ENCODE results near the gene B3GNT8.

The B3GNT8 gene

DNA sequence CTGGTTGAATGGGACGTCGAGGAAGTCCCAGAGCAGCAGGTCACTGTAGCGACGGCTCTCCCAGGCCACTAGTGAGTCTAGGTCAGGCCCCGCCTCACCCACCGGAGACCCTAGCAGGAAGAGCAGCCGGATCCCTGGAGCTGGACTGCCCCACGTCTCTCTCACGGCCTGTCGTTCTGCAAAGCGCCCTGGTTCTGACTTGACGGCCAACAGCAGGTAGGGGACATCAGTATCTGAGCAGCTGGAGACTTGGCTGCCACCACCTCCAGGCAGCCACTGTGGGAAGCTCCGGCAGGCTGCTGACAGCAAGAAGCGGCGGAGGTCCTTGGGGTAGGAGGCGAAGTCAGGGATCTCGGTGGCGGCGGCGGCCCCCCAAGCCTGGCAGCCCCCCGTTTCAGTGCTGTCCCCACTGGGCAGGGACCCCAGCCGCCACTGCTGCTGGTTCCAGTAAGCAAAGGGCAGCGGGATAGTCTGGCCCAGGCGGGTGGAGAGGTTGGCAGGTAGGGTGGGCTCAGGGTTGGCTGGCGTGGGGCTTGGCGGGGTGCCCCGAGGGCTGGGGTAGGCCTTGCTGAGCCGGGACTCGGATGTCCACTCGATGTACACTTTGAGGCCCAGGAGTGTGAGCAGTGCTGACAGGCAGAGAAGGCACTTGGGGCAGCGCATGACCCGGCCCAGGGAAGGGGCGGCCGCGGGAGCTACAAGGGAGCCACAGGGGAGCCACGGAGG lies 895 bp downstream of the B3GNT8 start:
- Mint-ChIP-seq H3K9me3 (no peaks in the 10 kb centered on the region), H3K4me1 (peaks cover 34% of the 10 kb centered on the region), H3K27me3 (no peaks in the 10 kb centered on the region), H3K27ac (peak overlapping the region in 1 of 2 donors; percentile 98), H3K4me3 (peak overlapping the region; percentile 32 to 83)
- no peak for DNase-seq
- peak; percentile 4 for ATAC-seq

DNA sequence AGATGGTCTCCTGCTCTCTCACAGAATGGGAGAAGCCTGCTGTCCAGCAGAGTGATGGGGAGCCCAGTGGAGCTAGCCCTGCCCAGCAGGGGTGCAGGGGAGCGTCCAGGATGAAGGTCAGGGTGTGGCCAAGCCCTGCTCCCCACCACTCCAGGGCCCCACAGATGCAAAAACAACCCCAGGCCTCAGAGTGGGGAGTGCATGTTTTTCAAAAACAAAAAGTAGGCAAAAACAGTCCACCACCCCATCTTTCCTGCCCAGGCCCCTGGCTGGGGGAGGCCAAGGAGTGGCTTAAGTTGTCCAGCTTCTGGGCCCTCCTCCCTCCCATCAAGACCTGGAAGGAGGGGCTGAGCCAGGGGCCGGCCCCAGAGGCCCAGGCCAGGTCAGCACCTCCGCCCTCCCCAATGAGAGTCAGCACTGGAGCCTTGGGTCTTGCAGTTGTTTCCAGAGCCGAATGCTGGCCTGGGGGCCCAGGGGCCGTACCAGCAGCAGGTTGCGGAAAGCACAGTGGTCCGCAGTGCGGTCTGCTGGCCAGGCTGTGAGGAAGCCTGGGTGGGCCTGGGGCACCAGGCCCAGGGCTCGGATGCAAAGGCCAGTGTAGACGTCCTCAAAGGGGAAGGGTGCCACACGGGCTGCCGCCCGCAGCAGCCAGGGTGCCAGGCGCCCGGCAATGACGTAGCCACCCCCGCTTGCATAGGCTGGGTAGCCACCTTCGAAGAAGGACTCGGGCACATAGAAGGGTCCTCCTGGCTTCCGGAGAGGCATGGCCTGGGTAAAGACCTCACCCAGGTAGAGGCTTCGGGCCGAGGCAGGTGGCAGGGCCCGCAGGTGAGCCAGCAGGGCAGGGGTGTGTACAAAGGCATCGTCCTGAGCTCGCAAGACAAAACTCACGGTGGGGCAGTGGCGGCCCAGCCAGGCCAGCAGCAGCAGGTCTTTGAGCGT lies 1.7 kb downstream of the B3GNT8 start:
- Mint-ChIP-seq H3K27me3 (no peaks in the 10 kb centered on the region), H3K4me1 (peaks cover 32% of the 10 kb centered on the region), H3K9me3 (no peaks in the 10 kb centered on the region), H3K27ac (no peak overlapping the region), H3K4me3 (no peak overlapping the region)
- no peak for ATAC-seq
- DNase-seq = no peak

DNA sequence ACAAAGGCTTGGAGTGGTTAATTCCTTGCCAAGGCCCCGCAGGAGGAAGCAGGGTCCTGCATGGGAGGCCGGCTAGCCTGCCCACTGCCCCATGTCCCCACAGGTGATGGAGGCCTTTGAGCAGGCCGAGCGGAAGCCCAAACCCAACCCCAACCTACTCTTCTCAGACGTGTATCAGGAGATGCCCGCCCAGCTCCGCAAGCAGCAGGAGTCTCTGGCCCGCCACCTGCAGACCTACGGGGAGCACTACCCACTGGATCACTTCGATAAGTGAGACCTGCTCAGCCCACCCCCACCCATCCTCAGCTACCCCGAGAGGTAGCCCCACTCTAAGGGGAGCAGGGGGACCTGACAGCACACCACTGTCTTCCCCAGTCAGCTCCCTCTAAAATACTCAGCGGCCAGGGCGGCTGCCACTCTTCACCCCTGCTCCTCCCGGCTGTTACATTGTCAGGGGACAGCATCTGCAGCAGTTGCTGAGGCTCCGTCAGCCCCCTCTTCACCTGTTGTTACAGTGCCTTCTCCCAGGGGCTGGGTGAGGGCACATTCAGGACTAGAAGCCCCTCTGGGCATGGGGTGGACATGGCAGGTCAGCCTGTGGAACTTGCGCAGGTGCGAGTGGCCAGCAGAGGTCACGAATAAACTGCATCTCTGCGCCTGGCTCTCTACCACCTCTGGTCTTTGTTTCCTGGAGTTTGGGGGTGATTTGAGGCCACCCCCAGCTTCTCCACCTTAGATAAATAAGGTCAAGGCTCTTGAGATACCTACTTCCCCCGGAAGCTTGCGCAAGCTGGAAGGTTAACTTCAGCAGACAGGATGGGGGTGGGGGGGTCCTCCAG lies 2.6 kb downstream of the B3GNT8 start:
- ATAC-seq = no peak
- DNase-seq = no peak
- H3K4me3 Mint-ChIP-seq = no peak overlapping the region
- no peak overlapping the region for H3K27ac Mint-ChIP-seq
- H3K4me1 Mint-ChIP-seq = peaks cover 32% of the 10 kb centered on the region
- H3K27me3 Mint-ChIP-seq = no peaks in the 10 kb centered on the region
- H3K9me3 Mint-ChIP-seq = no peaks in the 10 kb centered on the region

DNA sequence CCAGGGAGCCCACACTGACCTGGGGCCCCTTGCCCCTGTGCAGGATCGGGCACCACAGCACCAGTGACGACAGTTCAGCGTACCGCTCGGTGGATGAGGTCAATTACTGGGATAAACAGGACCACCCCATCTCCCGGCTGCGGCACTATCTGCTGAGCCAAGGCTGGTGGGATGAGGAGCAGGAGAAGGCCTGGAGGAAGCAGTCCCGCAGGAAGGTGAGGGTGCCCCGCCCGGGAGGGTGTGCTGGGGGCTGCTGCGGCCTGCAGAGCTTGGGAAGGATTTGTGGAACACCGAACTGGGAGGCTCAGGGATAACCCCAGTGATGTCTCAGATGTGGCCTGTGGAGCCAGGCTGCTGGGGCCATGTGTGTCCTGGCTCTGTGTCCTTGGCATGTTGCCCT lies 4.2 kb downstream of the B3GNT8 start:
- Mint-ChIP-seq H3K4me1 (peaks cover 18% of the 10 kb centered on the region), H3K27me3 (no peaks in the 10 kb centered on the region), H3K27ac (no peak overlapping the region), H3K4me3 (no peak overlapping the region), H3K9me3 (no peaks in the 10 kb centered on the region)
- no peak for ATAC-seq
- no peak for DNase-seq

- H3K27me3 Mint-ChIP-seq = no peaks in the 10 kb centered on the region
These were observed 4.7 kb downstream of the B3GNT8 start for GRCh38 chr19:41422456-41422855.

GRCh38 chr19:41421973-41422372 lies 5.2 kb downstream of the B3GNT8 start:
- no peaks in the 10 kb centered on the region for H3K27me3 Mint-ChIP-seq
- H3K4me3 Mint-ChIP-seq = no peak overlapping the region
- ATAC-seq = no peak

More at GRCh38 chr19:41422456-41422855, 4.7 kb downstream of the B3GNT8 start:
- ATAC-seq = no peak
- H3K4me1 Mint-ChIP-seq = peaks cover 13% of the 10 kb centered on the region
- H3K9me3 Mint-ChIP-seq = no peaks in the 10 kb centered on the region
- H3K27ac Mint-ChIP-seq = no peak overlapping the region
- no peak for DNase-seq
- H3K4me3 Mint-ChIP-seq = no peak overlapping the region

GRCh38 chr19:41421314-41421713 lies 5.9 kb downstream of the B3GNT8 start:
- Mint-ChIP-seq H3K4me3 (no peak overlapping the region), H3K27ac (no peak overlapping the region), H3K27me3 (no peaks in the 10 kb centered on the region), H3K4me1 (peaks cover 1% of the 10 kb centered on the region), H3K9me3 (no peaks in the 10 kb centered on the region)
- ATAC-seq (no peak), DNase-seq (no peak)

More at GRCh38 chr19:41421973-41422372, 5.2 kb downstream of the B3GNT8 start:
- Mint-ChIP-seq H3K9me3 (no peaks in the 10 kb centered on the region), H3K27ac (no peak overlapping the region), H3K4me1 (peaks cover 8% of the 10 kb centered on the region)
- DNase-seq = no peak

DNA sequence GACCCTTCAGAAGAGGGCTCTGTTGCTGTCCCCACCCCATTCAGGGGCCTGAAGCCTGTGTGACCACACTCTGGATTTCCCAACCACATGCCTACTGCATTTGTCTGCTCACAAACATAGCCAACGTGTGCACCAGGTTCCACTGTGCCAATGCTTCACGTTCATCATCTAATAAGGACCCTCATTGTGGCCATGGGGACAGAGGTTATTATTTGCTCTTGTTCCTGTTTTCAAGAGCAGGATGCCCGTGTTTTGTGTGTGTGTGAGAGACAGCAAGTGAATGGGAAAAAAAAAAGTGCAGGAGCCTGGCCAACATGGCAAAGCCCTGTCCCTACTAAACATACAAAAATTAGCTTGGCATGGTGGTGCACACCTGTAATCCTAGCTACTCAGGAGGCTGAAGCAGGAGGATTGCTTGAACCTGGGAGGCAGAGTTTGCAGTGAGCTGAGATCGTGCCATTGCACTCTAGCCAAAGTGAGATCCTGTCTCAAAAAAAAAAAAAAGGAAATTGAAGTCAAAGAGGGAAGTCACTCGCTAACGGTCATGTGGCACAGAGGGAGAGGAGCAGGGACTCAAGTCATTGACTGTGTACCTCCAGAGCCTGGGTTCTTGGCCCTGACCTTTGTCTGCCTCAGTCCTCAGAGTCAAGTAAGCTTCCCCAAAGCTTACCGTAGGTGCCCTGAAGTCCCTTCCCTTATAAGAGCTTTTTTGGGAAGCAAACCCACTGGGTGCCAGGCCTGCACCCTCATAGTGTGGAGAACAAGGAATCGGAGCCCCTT lies 6.9 kb downstream of the B3GNT8 start:
- no peak for ATAC-seq
- H3K9me3 Mint-ChIP-seq = no peaks in the 10 kb centered on the region
- no peaks in the 10 kb centered on the region for H3K27me3 Mint-ChIP-seq
- no peaks in the 10 kb centered on the region for H3K4me1 Mint-ChIP-seq
- no peak for DNase-seq
- H3K4me3 Mint-ChIP-seq = no peak overlapping the region
- no peak overlapping the region for H3K27ac Mint-ChIP-seq

DNA sequence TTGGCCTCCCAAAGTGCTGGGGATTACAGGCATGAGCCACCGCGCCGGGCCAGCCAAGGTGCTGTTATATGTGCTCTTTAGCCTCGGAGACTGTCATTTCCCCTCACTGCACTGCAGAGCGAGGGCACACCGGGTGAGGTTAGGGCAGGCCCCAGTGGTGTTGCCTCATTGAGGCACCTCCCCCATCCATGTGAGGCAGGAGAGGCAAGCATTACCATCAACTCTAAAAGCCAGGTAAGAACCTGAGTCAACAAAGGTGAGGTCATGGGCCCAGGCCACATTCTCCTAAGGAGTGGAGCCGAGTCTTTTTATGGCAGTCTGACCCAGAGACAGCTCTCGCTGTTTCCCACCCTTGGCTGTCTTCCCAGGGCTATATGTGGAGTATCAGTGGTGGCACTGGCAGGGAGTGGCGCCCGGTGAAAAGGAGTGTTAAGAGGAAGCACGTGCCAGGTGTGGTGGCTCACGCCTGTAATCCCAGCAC lies 10.9 kb downstream of the B3GNT8 start:
- no peaks in the 10 kb centered on the region for H3K4me1 Mint-ChIP-seq
- no peak for ATAC-seq
- no peak overlapping the region for H3K27ac Mint-ChIP-seq
- DNase-seq = no peak
- no peak overlapping the region for H3K4me3 Mint-ChIP-seq
- H3K9me3 Mint-ChIP-seq = no peaks in the 10 kb centered on the region
- H3K27me3 Mint-ChIP-seq = no peaks in the 10 kb centered on the region

GRCh38 chr19:41415154-41415571 lies 12.0 kb downstream of the B3GNT8 start:
- no peak overlapping the region for H3K4me3 Mint-ChIP-seq
- no peaks in the 10 kb centered on the region for H3K27me3 Mint-ChIP-seq
- H3K27ac Mint-ChIP-seq = no peak overlapping the region
- ATAC-seq = no peak
- DNase-seq = no peak
- H3K9me3 Mint-ChIP-seq = no peaks in the 10 kb centered on the region
- peaks cover 5% of the 10 kb centered on the region for H3K4me1 Mint-ChIP-seq

- Mint-ChIP-seq H3K27ac (peak overlapping the region in 1 of 2 donors; percentile 0), H3K9me3 (no peaks in the 10 kb centered on the region), H3K27me3 (no peaks in the 10 kb centered on the region), H3K4me3 (no peak overlapping the region), H3K4me1 (peaks cover 5% of the 10 kb centered on the region)
- no peak for DNase-seq
- ATAC-seq = no peak
These were observed 12.7 kb downstream of the B3GNT8 start for GRCh38 chr19:41414461-41414860.

- no peaks in the 10 kb centered on the region for H3K27me3 Mint-ChIP-seq
- no peak for ATAC-seq
- no peaks in the 10 kb centered on the region for H3K9me3 Mint-ChIP-seq
- no peak overlapping the region for H3K27ac Mint-ChIP-seq
- no peak overlapping the region for H3K4me3 Mint-ChIP-seq
- H3K4me1 Mint-ChIP-seq = peaks cover 5% of the 10 kb centered on the region
- no peak for DNase-seq
These were observed 13.2 kb downstream of the B3GNT8 start for GRCh38 chr19:41413947-41414346.

- no peaks in the 10 kb centered on the region for H3K27me3 Mint-ChIP-seq
- ATAC-seq (no peak), DNase-seq (no peak)
- peaks cover 5% of the 10 kb centered on the region for H3K4me1 Mint-ChIP-seq
- no peaks in the 10 kb centered on the region for H3K9me3 Mint-ChIP-seq
- H3K4me3 Mint-ChIP-seq = no peak overlapping the region
- H3K27ac Mint-ChIP-seq = no peak overlapping the region
These were observed 14.2 kb downstream of the B3GNT8 start for GRCh38 chr19:41412953-41413352.

DNA sequence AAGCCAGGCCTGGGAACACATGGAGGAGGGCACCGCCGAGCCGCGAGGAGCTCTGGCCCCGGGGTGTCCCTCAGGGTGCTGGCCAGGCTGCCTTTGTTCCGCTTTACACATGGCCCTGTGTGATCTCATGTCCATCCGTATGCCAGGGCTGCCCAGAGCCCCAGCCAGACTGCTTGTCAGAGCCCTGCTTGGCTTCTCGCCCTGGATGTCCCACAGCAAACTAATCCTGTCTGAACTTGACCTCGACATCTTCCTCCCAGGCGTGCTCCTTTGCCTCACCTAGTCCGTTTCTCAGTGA lies 15.3 kb downstream of the B3GNT8 start:
- DNase-seq (no peak), ATAC-seq (no peak)
- Mint-ChIP-seq H3K4me1 (peaks cover 5% of the 10 kb centered on the region), H3K27ac (peak overlapping the region in 1 of 2 donors; percentile 59), H3K27me3 (no peaks in the 10 kb centered on the region), H3K9me3 (no peaks in the 10 kb centered on the region), H3K4me3 (no peak overlapping the region)

Data from stimulated activated naive CD8-positive, alpha-beta T cell treated with anti-CD3 and anti-CD28 coated beads, Interleukin-15, amount 100 ng/mL, for 72 hours (primary cell).